Thyroid gland (tissue), 4 donors: ENCODE data around the gene RENBP. TPM values are rescaled to one million over a fixed set of nuclear protein-coding genes. Genes with fewer than 3 reads are reported as not detected.

ENCODE experiments used
- DNase-seq, 2 donors: peaks; one replicate each; pipeline ENCODE4 v3.0.0-alpha.2; 2019
- H3K27ac ChIP-seq, 3 donors: fragments of 200-600 bp; sonication (generic); 1 replicate in 2 of 3; 2 replicates in 1 of 3; pipeline ENCODE4 v1.5.1; 2016 to 2019; ENCODE audit warnings: mild to moderate bottlenecking in 1 of 3, moderate library complexity in 1 of 3
- H3K27me3 ChIP-seq: fragments of 200-600 bp; sonication (generic); one replicate; pipeline ENCODE4 v1.5.1; 2019
- H3K36me3 ChIP-seq, 2 donors: fragments of 200-600 bp; sonication (generic); one replicate each; pipeline ENCODE4 v1.5.1; 2016 to 2019
- H3K4me1 ChIP-seq, 2 donors: fragments of 200-600 bp; sonication (generic); one replicate each; pipeline ENCODE4 v1.5.1; 2017 to 2019
- H3K4me3 ChIP-seq, 3 donors: fragments of 200-600 bp; sonication (generic); replicated peaks in 1 of 3; 1 replicate in 2 of 3; 2 replicates in 1 of 3; pipeline ENCODE4 v1.5.1; 2016; ENCODE audit warnings: mild to moderate bottlenecking in 1 of 3
- H3K9me3 ChIP-seq: fragments of 200-600 bp; sonication (generic); one replicate; pipeline ENCODE4 v1.5.1; 2017
- CTCF ChIP-seq, 6 experiments: fragments of 200-600 bp in 3 of 6; fragments of 450-650 bp in 3 of 6; sonication (generic) in 3 of 6; IDR thresholded peaks; one replicate each; pipeline ENCODE4 v1.5.1; 2016 to 2019; ENCODE audit warnings: antibody characterized with exemption in 6 of 6, mild to moderate bottlenecking in 2 of 6, inconsistent platforms in 1 of 6, moderate library complexity in 1 of 6
- POLR2A ChIP-seq, 2 donors: fragments of 450-650 bp; IDR thresholded peaks; one replicate each; pipeline ENCODE4 v1.6.1; 2017; ENCODE audit warnings: antibody characterized with exemption in 2 of 2, mild to moderate bottlenecking in 2 of 2, moderate library complexity in 1 of 2
- WGBS, 2 donors: methylation state at CpG; one replicate each; pipeline ENCODE4 v1.1.5; 2017; 5-methylcytosine and 5-hydroxymethylcytosine counted together
- intact Hi-C: fragments of 100-400 bp; cut with DNase I; formaldehyde crosslinking; loops from one replicate; pipeline ENCODE4 v1.15.1; 2023
- total RNA-seq, 4 donors: library from RNA; depleted of rRNA; stranded (reverse); fragments of >200 nt; gene quantifications; one replicate each; pipeline ENCODE4 v1.2.3, GENCODE V29; 2016

Gene RENBP
- total RNA-seq, 4 donors from 2014 or later = 3.6 to 16.5 (median 4.4) TPM

DNA sequence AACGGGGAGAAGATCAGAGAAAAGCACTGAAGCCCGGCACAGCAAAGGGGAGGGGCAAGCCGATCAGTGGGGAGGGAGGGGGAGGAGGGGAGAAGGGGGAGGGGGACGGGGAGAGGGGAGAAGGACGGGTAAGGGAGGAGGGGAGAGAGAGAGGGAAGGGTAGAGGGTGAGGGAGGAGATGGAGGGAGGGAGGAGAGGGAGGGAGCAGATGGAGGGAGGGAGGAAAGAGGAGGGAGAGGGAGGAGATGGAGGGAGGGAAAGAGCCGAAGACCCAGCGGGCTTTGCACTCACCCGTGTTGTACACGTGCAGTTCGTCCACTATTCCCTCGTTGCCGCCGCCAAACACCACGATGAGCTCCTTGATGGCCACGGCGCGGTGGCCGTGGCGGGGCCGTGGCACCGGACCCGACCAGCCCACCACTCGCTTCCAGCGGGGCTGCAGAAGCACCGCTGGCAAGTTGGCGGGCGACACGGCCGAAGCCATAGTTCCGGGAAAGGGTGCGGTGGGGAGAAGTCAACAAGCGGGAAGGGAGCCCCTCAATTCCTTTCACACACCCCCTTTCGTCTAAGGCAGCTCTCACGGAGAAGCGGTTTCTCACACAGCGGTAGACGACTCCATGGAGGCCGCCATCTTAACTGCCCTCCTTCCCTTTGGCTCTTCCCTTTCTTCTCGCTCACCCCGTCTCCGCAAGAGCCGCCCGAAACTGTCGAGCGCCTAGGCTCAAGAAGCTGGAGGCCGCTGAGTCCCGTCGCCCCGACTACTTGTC lies 26.1 kb upstream of the RENBP start:
- H3K27me3 ChIP-seq = no peaks in the 10 kb centered on the region
- no peaks in the 10 kb centered on the region for H3K36me3 ChIP-seq
- peaks cover 26 to 44% of the 10 kb centered on the region in 2 donors for H3K4me1 ChIP-seq
- peak overlapping the region; percentile 39 to 92 (median 66) for H3K4me3 ChIP-seq
- 0 to 1% methylated on average over 23 to 37 of the region's 49 CpGs for WGBS, 2 donors
- H3K27ac ChIP-seq = peak overlapping the region; percentile 98 to 100 (median 99)
- intact Hi-C loops = no loop called here
- peak; percentile 24 to 27 for DNase-seq
- TF ChIP-seq POLR2A (IDR thresholded peaks at IDR 0.05) (no peak), CTCF (IDR thresholded peaks at IDR 0.05) (no peak)
- H3K9me3 ChIP-seq = no peaks in the 10 kb centered on the region

GRCh38 chrX:153969904-153970356 lies 25.5 kb upstream of the RENBP start:
- WGBS, 2 donors = 3 to 13% methylated on average over 3 to 15 of the region's 26 CpGs
- TF ChIP-seq CTCF (IDR thresholded peaks at IDR 0.05) (no peak), POLR2A (IDR thresholded peaks at IDR 0.05) (no peak)
- intact Hi-C loops = no loop called here
- Histone ChIP-seq H3K4me1 (peaks cover 26 to 45% of the 10 kb centered on the region in 2 donors), H3K4me3 (peak overlapping the region in 1 of 3 donors; percentile 66), H3K9me3 (no peaks in the 10 kb centered on the region), H3K27me3 (no peaks in the 10 kb centered on the region), H3K36me3 (no peaks in the 10 kb centered on the region), H3K27ac (peak overlapping the region in 2 of 3 donors; percentile 98 to 99)
- DNase-seq = peak; percentile 37

- H3K36me3 ChIP-seq = no peaks in the 10 kb centered on the region
Measured at GRCh38 chrX:153969125-153969903, 24.9 kb upstream of the RENBP start.

DNA sequence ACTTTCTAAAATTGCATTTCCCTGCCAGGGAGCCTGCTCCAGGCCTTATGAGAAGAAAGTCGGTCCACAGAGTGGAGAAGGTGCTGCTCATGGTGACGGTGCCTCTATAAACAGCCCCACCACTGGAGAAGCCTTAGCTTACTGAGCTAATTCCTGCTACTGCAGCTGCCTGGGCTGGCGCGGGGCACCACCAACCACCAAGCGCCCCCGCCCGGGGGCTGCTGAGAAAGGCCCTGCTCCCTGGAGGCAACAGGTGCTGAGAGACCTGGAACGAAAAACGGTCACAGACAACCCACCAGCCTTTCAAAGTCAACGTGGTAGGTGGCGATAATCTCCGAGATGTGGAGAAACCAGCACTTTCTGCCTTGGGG lies 24.3 kb upstream of the RENBP start:
- H3K36me3 ChIP-seq = peaks cover 0 to under 1% of the 10 kb centered on the region in 2 donors
- WGBS, 2 donors = 0 to 34% methylated on average over 2 to 8 of the region's 12 CpGs
- no peak for DNase-seq
- peaks cover 26 to 41% of the 10 kb centered on the region in 2 donors for H3K4me1 ChIP-seq
- intact Hi-C loops = no loop called here
- no peak overlapping the region for H3K27ac ChIP-seq
- H3K27me3 ChIP-seq = no peaks in the 10 kb centered on the region
- TF ChIP-seq CTCF (IDR thresholded peaks at IDR 0.05) (no peak), POLR2A (IDR thresholded peaks at IDR 0.05) (no peak)
- no peaks in the 10 kb centered on the region for H3K9me3 ChIP-seq
- H3K4me3 ChIP-seq = no peak overlapping the region

More at GRCh38 chrX:153969125-153969903, 24.9 kb upstream of the RENBP start:
- intact Hi-C loops = no loop called here
- H3K4me1 ChIP-seq = peaks cover 26 to 45% of the 10 kb centered on the region in 2 donors
- DNase-seq = no peak
- H3K9me3 ChIP-seq = no peaks in the 10 kb centered on the region
- WGBS, 2 donors = 11 to 23% methylated on average over 11 to 13 of the region's 25 CpGs
- H3K27ac ChIP-seq = peak overlapping the region in 2 of 3 donors; percentile 98 to 99
- no peaks in the 10 kb centered on the region for H3K27me3 ChIP-seq
- TF ChIP-seq POLR2A (IDR thresholded peaks at IDR 0.05) = no peak
- no peak for TF ChIP-seq CTCF (IDR thresholded peaks at IDR 0.05)
- peak overlapping the region in 1 of 3 donors; percentile 66 for H3K4me3 ChIP-seq
